IPS-11a (cell line): ENCODE data around the gene GSE1.

ENCODE experiments used
- H3K4me3 ChIP-seq: one replicate; pipeline ENCODE4 v1.5.1; 2013; ENCODE audit warnings: low read depth, low read length, control low read depth

GSE1 gene

GRCh38 chr16:85616607-85617321 is 3.6 kb downstream of the GSE1 start:
- no peak overlapping the region for H3K4me3 ChIP-seq

DNA sequence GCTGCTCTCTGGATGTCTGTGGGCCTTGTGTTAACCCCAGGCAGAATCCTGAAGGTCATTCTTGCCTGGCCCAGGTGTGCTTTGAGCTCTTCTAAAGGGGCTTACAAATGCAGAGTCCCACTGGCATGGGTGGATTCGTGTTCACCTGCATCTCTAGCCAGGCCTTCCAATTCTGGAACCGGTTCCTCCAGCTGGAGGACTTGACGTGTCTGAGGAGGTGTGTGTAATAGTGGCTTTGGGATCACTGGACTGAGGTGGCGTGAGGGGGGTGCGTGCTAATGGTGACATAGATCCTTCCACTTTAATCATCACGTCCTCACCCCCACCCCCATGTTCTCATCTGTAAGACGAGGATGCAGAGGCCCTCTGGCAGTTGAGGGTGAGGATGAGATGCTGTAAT is 4.8 kb downstream of the GSE1 start:
- H3K4me3 ChIP-seq: no peak overlapping the region

DNA sequence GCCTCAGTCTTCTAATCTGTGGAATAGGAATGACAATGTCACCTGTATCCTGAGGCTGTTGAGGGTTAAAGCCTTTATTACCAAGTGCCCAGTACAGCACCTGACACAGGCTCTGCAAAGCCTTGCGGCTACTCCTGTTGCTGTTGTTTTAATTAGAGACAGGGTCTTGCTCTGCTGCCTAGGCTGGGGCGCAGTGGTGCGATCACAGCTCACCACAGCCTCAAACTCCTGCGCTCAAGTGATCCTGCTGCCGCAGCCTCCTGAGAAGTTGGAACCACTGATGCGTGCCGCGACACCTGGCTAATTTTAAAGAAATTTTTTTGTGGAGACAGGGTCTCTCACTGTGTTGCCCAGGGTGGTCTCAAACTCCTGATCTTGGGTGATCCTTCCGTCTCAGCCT is 5.4 kb downstream of the GSE1 start:
- no peak overlapping the region for H3K4me3 ChIP-seq

DNA sequence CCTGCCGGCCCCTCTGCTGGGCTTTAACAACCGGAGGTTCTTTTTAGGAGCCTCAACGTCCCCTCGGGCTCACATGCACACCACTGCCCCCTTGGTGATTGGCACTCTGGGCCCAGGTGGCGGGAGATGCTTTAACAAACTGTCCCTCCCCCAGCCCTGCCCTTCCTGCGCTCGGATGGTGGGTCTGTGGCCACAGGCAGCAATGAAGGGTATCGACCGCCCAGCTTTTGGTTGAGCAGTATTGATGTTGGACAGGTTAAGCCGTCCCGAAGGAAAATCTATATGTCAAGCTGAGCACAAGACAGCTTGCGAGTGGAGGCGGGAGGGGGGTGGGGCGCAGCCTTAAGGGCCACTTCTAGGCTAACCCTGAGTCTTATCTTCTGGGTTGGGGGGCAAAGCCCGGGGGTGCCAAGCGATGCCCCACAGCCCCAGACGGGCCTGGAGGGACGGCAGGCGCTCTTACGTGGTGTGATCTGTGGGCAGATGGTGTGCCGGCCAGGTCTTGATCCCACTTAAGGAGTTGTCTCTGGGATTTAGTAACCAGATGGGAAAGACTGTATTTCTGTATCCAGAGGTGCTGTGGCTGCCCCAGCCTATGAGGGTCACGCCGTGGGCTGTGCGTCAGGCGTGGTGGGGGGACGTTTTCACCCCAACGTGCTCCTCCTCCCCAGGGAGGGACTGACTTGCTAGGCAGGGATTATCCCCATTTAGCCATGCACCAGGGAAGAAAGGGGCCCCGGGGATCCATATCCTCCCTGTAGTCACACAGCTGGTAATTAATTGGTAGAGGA is 6.2 kb downstream of the GSE1 start:
- H3K4me3 ChIP-seq: no peak overlapping the region

GRCh38 chr16:85620374-85620773 is 7.3 kb downstream of the GSE1 start:
- no peak overlapping the region for H3K4me3 ChIP-seq

DNA sequence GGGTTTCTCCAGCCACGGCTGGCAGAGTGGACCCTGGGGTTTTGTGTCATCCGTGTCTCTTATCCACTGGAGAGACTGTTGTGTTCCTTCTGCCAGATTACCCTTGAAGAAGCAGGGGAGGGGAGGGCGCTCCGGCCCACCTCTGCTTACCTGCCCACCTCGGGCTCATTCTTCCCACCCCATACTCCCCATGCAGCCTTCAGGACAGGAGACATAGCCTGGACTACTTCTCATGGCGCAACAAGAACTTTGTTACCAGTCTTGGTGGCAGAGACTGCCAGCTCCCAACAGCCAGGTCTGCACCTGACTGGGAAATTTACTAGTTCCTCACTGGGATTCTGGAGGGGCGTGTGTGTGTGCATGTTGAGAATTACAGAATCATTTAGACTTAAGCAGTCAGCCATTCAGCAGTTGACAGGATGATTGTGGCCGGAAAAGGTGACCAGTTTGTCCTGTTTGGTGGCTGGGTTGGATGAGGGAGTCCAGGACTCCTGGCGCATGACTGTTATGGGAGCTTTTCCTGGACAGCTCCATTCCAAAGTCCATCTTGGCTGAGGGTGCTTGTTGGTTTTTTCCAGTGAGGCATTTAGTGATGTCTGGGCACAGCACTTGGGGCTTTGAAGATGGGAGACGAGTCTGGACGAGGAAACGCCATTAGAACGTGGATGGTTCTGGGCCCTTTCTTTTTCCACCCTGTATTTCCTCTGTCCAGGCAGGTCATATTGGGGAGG is 8.7 kb downstream of the GSE1 start:
- no peak overlapping the region for H3K4me3 ChIP-seq

DNA sequence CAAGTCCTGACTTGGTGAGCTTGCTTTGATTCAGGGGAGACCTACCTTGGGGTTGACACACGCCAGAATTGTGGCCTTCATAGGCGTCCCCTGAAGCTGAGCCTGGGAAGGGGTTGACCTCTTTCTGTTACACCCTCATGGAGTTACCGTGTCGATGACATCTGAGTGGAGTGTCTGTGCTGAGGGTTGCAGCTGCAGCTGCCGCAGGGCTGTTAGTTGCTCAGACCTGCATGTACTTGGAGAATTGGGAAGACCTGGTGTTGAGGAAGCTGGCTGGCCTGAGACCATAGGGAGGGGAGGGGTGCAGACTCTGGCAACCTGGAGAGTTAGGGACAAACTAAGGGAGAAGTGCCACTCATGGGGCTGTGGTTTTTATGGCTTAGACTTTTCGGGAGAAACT is 9.6 kb downstream of the GSE1 start:
- no peak overlapping the region for H3K4me3 ChIP-seq

GRCh38 chr16:85623250-85623649 is 10.1 kb downstream of the GSE1 start:
- H3K4me3 ChIP-seq: no peak overlapping the region

- H3K4me3 ChIP-seq: no peak overlapping the region
Observed at GRCh38 chr16:85623997-85624601, 11.0 kb downstream of the GSE1 start.

GRCh38 chr16:85624646-85625045 is 11.5 kb downstream of the GSE1 start:
- no peak overlapping the region for H3K4me3 ChIP-seq

DNA sequence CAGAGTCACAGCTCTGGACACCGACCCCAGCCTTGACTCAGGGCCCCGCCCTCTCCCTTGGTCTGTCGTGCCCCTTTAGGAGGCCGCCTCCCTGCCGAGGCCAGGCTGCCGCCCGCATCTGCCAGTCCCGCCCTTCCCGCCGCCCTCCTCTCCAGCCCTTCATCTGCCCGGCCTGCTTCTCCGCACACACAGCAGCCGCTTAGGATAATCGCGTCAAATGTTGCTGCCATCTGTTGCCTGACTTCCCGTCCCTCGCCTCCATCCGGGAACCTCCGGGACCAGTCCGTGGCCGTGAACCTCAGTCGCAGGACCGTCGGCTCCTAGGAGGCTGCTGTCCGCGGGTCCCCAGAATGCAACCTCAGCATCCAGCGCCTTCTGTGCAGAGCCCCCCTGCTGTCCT is 11.9 kb downstream of the GSE1 start:
- H3K4me3 ChIP-seq: no peak overlapping the region

- H3K4me3 ChIP-seq: no peak overlapping the region
Observed at GRCh38 chr16:85625485-85626117, 12.5 kb downstream of the GSE1 start.

GRCh38 chr16:85626191-85626981 is 13.3 kb downstream of the GSE1 start:
- H3K4me3 ChIP-seq: no peak overlapping the region

DNA sequence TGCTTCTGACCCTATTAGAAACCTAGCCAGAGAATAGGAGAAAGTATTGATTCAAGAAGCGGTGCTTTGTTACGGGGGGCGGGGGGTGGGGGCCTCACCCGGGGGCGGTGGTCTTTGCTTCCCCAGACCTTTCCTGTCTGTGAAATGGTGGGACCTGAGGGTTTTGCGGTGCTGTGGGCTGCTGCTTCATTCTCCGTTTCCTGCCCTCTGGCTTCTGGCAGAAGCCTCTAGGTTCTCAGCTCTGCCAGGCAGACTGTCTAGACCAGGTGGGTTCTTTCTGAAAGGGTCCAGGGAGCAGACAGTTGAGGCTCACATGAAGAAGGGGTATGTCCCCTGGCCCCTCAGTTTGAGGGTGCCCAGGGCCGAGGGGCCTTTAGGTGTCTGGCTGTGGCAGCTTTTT is 14.0 kb downstream of the GSE1 start:
- no peak overlapping the region for H3K4me3 ChIP-seq

DNA sequence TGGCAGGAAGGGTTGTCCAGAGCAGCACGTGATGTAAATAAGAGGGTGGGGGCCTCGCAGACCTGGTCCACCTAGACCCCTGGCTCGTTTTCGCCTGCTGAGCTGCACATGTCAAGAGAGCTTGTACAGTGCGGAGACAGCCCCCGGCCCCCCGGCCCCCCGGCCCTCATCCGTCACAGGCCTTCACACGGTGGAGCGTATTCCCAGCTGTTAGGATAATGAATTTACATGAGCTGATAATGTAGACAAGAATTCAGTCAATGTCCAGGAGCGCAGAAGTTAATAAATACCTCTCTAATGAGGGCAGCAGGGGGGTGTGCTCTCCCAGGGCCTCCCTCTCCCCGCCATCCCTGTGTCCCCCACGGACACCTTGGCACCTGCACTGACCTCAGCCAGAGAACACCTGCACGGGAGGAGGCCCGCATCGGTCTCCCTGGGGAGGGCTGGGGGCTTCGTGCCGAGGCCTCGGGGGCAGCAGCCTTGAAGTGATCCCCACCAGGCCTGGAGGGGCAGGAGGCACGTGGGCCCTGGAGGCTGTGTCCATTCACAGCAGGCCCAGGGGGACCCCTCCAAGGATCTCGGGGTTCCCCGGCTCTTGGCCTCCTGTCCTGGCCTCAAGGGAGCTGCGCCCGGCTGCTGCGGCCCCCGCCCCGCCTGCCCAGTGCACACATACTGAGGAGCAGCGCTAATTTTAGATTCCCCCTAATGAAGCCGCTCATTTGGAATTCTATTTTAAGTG is 14.6 kb downstream of the GSE1 start:
- H3K4me3 ChIP-seq: no peak overlapping the region

- no peak overlapping the region for H3K4me3 ChIP-seq
Observed at GRCh38 chr16:85628265-85628556, 15.1 kb downstream of the GSE1 start.

GRCh38 chr16:85628645-85629044 is 15.5 kb downstream of the GSE1 start:
- H3K4me3 ChIP-seq: no peak overlapping the region

- H3K4me3 ChIP-seq: no peak overlapping the region
Observed at GRCh38 chr16:85629326-85629725, 16.2 kb downstream of the GSE1 start.

DNA sequence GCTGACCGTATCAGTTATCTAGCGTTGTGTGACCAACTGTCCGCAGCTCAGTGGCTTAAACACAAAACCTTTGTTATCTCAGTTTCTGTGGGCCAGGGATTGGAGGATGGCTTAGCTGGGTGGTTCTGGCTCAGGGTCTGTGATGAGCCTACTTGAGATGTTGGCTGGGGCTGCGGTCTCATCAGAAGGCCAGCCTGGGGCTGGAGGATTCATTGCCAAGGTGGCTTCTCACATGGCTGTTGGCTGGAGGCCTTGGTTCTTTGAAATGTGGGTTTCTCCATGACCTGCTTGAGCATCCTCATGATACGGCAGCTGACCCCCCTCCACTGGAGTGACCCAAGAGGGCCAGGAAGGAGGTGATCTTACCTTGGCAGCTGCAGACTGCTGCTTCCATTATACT is 16.7 kb downstream of the GSE1 start:
- no peak overlapping the region for H3K4me3 ChIP-seq

DNA sequence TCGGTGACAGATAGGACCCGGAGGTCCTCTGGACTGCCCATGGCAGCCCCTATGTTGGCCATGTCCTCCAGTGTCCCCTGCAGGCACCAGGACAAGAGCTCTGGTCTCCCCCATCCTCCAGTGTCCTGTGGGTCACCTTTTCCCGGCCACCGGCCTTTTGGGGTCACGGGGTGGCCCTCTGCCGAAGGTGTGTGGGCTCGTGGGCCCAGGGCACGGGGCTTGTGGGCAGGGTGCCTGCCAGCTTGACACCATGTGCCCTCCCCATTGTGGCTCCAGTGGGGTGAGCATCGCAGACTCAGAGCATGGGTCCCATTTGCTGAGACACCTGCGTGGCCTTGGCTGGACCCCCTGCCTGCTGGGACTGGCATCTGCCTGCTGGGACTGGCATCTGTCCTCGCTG is 18.1 kb downstream of the GSE1 start:
- H3K4me3 ChIP-seq: no peak overlapping the region
